ENCODE measurements around the gene EIF2AK3. TPM values are rescaled to one million over a fixed set of nuclear protein-coding genes. Genes with fewer than 3 reads are reported as not detected.
A peak's percentile ranks its signal among the peaks of the same experiment; 100 is the strongest.
"Not testable (repeated sequence)": the region's sequence is repeated elsewhere in the genome, so short reads cannot be mapped to it uniquely, and the experiment has no call there.

EIF2AK3 gene
- polyA plus RNA-seq, 6 donors from 2014 or later = 10.5 to 60.1 (median 17.9) TPM

DNA sequence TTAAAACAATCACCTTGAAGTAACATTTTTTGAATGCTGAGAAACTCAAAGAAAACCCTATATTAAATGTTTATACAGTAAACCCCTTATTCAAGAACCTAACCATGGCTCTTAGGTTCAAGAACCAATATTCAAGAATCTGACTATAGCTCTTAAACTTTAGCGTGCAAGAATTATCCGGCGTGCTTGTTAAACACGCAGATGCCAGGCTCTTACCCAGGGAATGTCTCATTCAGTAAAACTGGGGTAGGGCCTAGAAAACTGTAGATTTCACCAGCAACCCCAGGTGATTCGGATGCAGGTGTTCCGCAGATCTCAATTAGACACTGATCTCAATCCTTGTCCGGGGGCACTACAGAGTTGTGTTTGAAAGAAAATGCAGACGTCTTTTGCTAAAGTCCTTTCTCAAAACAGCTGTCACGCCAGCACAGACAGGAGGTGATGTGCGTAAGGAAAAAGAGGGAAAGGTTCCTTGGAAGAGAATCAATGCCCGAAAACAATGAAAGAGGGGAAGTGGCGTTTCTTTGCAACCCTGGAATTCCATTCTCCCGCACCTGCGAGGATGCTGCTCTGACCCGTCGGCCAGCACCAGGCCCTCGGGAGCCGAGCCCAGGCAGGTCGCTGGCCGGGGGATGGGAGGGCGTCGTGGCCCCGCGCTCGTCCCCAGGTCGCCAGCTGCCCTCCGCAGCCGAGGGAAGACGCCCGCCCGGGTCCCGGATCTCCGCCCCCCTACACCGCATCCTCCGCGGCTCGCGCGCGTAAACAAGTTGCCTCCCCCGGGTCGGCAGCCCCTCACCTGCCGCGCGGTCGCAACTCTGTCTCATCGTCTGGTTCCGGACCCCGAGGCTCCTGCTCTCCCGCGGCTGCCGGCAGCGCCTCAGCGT, 851 bp downstream of the EIF2AK3 start:
- DNase-seq (peak; percentile 68), ATAC-seq (ENCODE audit: low read depth in 2 of 2) (peak; percentile 4 to 7)
- peaks cover 2 to 17% (median 3%) of the 10 kb centered on the region in 3 donors for H3K4me1 Mint-ChIP-seq
- no peaks in the 10 kb centered on the region for H3K36me3 Mint-ChIP-seq
- H3K9me3 Mint-ChIP-seq = no peaks in the 10 kb centered on the region
- H3K27me3 Mint-ChIP-seq = no peaks in the 10 kb centered on the region
- peak overlapping the region in 4 of 8 donors; percentile 82 to 97 (median 96) for H3K4me3 Mint-ChIP-seq
- peak overlapping the region in 5 of 6 donors; percentile 95 to 100 (median 98) for H3K27ac Mint-ChIP-seq

DNA sequence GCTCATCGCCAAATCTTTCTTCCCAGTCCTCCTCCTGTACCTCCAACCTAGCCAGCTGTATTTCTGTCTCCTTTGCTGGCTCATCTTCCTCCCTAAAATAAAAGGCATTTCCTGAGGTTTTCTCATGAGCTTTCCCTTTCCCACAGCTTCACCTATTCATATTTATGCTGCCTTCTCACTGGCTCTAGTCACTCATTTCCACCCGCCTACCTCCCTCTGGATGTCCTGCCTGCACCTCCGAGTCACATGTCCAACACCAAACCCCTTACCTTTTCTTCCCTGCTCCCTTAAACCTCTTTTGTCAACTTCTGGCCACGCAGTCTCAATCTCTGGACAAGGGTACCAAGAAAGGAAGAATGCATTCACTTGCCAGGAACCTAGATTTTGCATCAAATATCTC, 2.8 kb downstream of the EIF2AK3 start:
- Mint-ChIP-seq H3K27me3 (no peaks in the 10 kb centered on the region), H3K9me3 (no peaks in the 10 kb centered on the region), H3K27ac (no peak overlapping the region), H3K4me3 (no peak overlapping the region), H3K36me3 (no peaks in the 10 kb centered on the region), H3K4me1 (peaks cover 20 to 32% (median 21%) of the 10 kb centered on the region in 3 donors)
- ATAC-seq (ENCODE audit: low read depth in 2 of 2) (no peak), DNase-seq (no peak)

DNA sequence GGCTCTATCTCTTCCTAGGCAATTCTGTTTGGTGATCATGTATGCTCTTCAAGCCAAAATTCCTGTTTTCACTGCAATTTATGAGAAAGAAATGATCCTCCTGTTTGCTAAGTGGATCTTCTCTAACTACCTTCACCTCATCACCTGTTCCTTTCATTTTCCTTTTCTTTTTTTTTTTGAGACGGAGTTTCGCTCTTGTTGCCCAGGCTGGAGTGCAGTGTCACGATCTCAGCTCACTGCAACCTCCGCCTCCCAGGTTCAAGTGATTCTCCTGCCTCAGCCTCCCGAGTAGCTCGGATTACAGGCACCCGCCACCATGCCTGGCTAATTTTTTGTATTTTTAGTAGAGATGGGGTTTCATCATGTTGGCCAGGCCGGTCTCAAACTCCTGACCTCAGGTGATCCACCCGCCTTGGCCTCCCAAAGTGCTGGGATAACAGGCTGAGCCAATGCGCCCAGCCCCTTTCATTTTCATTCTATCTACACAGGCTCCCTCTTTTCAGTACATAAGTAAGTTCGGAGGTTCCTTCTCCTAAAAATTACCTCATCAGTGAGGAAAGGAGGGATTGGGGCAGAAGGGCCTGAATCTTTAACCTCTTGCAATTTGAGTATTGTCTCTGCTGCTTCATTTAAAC, 3.3 kb downstream of the EIF2AK3 start:
- H3K9me3 Mint-ChIP-seq = not testable (repeated sequence)

DNA sequence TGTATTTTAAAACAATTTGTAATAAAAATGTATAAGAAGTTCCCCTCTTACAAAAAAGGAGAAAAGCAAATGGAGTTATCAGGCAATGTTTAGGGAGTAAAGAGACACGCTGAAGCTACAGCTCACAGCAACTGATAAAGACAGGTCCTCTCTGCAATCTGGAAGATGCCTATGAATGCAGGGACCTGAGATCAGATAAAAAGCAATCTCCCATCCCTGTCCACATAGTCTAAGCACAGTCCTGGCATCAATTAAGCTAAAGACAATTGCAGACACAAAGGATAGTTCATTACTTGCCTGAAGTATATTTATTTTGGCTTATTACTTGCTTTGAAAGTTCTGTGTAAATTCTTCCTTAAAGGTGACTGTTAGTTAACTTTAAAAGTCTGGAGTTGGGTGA, 5.0 kb downstream of the EIF2AK3 start:
- ATAC-seq (ENCODE audit: low read depth in 2 of 2) = no peak
- Mint-ChIP-seq H3K4me1 (peaks cover 40 to 41% (median 40%) of the 10 kb centered on the region in 3 donors), H3K9me3 (no peaks in the 10 kb centered on the region), H3K27me3 (no peaks in the 10 kb centered on the region), H3K4me3 (peak overlapping the region in 4 of 8 donors; percentile 23 to 68 (median 46)), H3K27ac (peak overlapping the region in 5 of 6 donors; percentile 13 to 68 (median 59)), H3K36me3 (no peaks in the 10 kb centered on the region)
- no peak for DNase-seq

More for the DNA sequence above, 3.3 kb downstream of the EIF2AK3 start:
- H3K4me3 Mint-ChIP-seq; DNase-seq; H3K36me3 Mint-ChIP-seq; H3K27ac Mint-ChIP-seq; ATAC-seq (ENCODE audit: low read depth in 2 of 2); H3K27me3 Mint-ChIP-seq: not testable (repeated sequence)
- peaks cover 25 to 32% (median 26%) of the 10 kb centered on the region in 3 donors for H3K4me1 Mint-ChIP-seq

DNA sequence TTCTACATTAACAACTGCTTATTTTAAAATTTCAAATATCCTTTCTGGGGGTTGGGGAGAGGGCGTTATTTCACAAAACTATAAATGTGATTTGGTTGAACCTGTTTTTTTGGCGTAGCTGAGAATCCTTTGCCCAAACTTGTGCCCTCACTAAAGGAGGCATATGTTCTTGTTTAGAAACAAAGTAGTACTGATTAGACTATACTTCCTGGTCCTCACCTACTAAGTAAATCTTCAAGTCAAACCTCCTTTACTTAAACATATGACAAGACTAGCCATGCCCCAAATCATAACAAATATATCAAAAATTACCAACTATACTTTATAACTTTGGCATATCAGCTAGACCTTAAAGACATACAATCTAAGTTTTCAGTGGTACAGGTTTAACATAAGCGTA, 5.8 kb downstream of the EIF2AK3 start:
- H3K27me3 Mint-ChIP-seq = no peaks in the 10 kb centered on the region
- H3K36me3 Mint-ChIP-seq = no peaks in the 10 kb centered on the region
- H3K9me3 Mint-ChIP-seq = no peaks in the 10 kb centered on the region
- peak overlapping the region in 5 of 6 donors; percentile 2 to 94 (median 55) for H3K27ac Mint-ChIP-seq
- H3K4me3 Mint-ChIP-seq = peak overlapping the region in 2 of 8 donors; percentile 26 to 29
- ATAC-seq (ENCODE audit: low read depth in 2 of 2) = no peak
- DNase-seq = no peak
- peaks cover 46 to 50% (median 46%) of the 10 kb centered on the region in 3 donors for H3K4me1 Mint-ChIP-seq

DNA sequence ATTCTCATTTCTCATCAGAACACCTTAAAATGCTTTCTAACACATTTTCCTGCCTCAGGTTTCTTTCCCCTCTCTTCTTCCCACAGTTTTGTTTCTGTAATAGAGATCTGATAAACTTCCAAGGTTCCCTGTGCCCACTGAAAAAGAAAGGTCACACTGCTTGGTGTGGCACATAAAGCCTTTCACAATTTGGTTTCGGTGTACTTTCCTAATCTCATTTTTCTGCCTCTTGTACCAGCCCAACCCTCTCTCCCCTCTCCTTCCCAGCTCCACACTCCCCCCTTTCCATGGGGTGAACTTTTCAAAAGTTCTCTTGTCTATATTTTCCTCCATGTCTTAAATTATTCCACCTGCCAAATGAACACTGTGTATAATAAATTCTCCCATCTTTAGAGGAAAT, 7.2 kb downstream of the EIF2AK3 start:
- DNase-seq (no peak), ATAC-seq (ENCODE audit: low read depth in 2 of 2) (no peak)
- H3K27ac Mint-ChIP-seq = peak overlapping the region; percentile 16 to 97 (median 69)
- H3K27me3 Mint-ChIP-seq = no peaks in the 10 kb centered on the region
- H3K4me1 Mint-ChIP-seq = peaks cover 46 to 51% (median 46%) of the 10 kb centered on the region in 3 donors
- H3K36me3 Mint-ChIP-seq = no peaks in the 10 kb centered on the region
- H3K4me3 Mint-ChIP-seq = peak overlapping the region in 6 of 8 donors; percentile 4 to 82 (median 51)
- H3K9me3 Mint-ChIP-seq = no peaks in the 10 kb centered on the region

DNA sequence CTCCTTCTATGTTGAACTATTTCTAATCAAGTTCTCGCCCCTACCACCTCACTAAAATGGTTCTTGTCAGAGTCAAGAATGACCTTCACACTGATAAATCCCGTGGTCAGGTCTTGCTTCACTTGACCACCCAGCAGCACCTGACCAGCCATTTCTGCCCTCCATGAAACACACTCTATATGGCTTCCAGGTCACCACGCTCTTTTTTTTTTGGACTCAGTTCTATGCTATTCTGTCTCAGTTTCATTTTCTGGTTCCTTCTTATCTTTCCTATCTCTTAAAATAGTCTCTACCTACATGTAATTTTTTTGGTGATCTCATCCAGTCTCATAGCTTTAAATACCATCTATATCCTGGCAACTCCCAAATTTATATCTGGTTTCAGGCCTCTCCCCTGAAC, 11.4 kb downstream of the EIF2AK3 start:
- peak; percentile 75 to 78 for ATAC-seq (ENCODE audit: low read depth in 2 of 2)
- H3K4me3 Mint-ChIP-seq = no peak overlapping the region
- peak; percentile 36 for DNase-seq

DNA sequence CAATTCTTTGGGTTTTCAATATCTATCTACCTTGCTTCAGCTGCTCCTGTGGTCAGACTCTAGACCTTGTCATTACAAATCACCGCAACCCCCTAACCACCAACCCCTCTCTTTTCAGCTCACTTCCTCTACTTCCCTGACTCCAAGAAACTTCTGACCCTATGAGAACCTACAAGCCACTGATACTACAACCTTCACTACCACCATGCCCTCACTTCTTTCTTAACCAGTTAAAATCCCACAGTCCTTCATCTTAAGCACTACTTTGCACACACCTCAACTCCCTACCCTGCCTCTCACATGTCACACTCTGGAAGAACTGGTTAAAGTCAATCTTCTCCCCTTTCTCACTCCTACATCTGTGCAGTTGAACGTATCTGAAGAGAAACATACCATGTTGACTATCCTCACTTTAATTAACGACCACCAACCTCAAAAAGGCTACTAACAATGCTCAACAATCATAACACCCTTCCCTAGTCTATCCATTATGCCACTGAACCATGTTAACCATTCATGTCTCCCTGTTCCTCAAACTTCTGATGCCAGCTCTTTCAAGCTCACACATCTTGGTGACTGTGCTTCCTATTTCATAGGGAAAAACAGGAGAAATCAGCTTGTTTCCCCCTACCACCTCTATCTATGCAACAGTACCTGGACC, 12.6 kb downstream of the EIF2AK3 start:
- H3K4me3 Mint-ChIP-seq = no peak overlapping the region
- peak; percentile 42 for DNase-seq
- H3K4me1 Mint-ChIP-seq = peaks cover 26 to 60% (median 27%) of the 10 kb centered on the region in 3 donors
- no peaks in the 10 kb centered on the region for H3K9me3 Mint-ChIP-seq
- H3K27me3 Mint-ChIP-seq = no peaks in the 10 kb centered on the region
- H3K27ac Mint-ChIP-seq = no peak overlapping the region
- peaks cover 0 to 10% of the 10 kb centered on the region in 2 donors for H3K36me3 Mint-ChIP-seq
- peak; percentile 53 for ATAC-seq (ENCODE audit: low read depth in 2 of 2)

More for the DNA sequence above, 11.4 kb downstream of the EIF2AK3 start:
- peaks cover 37 to 61% (median 38%) of the 10 kb centered on the region in 3 donors for H3K4me1 Mint-ChIP-seq
- H3K9me3 Mint-ChIP-seq = no peaks in the 10 kb centered on the region
- peaks cover 0 to 7% of the 10 kb centered on the region in 2 donors for H3K36me3 Mint-ChIP-seq
- H3K27me3 Mint-ChIP-seq = no peaks in the 10 kb centered on the region
- no peak overlapping the region for H3K27ac Mint-ChIP-seq

DNA sequence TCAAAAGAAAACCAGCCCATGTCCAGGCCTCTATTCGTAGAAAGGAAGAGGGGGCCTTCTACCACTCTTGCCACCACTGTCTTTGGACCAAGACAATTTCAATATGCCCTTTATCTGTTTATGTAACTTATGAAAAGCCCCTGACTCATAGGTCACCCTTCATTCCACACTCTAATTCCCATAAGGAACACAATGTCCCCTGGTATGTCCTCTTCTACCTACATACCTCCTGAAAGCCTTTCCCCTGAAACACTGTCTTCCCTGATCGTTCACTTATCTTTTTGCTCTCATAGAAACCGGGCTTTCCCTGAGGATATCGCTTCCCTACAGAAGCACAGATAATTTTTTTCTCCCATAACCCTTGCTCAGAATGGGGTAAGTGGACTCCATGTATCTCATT, 13.3 kb downstream of the EIF2AK3 start:
- DNase-seq (no peak), ATAC-seq (ENCODE audit: low read depth in 2 of 2) (no peak)
- peaks cover 19 to 57% (median 25%) of the 10 kb centered on the region in 3 donors for H3K4me1 Mint-ChIP-seq
- no peaks in the 10 kb centered on the region for H3K27me3 Mint-ChIP-seq
- H3K27ac Mint-ChIP-seq = no peak overlapping the region
- no peak overlapping the region for H3K4me3 Mint-ChIP-seq
- peaks cover 0 to 10% of the 10 kb centered on the region in 2 donors for H3K36me3 Mint-ChIP-seq
- no peaks in the 10 kb centered on the region for H3K9me3 Mint-ChIP-seq

DNA sequence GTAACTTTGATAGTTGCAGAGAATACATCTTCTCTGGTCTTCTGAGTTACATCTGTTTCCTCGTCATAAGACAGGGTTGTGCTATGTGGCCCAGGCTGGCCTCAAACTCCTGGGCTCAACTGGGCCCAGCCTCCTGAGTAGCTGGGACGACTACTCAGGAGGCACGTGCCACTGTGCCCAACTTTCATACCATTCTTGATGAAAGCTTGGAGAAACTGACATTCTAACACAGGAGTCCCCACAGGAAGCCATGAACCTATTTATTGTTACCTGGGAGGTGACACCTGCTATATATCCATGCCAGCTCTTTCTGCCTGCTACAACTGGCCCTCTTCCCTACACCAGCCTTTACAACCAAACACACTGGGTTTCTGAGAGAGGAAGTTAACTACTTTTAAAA, 19.1 kb downstream of the EIF2AK3 start:
- no peak for DNase-seq
- H3K9me3 Mint-ChIP-seq = peaks cover 0 to 5% (median 0%) of the 10 kb centered on the region in 7 donors

DNA sequence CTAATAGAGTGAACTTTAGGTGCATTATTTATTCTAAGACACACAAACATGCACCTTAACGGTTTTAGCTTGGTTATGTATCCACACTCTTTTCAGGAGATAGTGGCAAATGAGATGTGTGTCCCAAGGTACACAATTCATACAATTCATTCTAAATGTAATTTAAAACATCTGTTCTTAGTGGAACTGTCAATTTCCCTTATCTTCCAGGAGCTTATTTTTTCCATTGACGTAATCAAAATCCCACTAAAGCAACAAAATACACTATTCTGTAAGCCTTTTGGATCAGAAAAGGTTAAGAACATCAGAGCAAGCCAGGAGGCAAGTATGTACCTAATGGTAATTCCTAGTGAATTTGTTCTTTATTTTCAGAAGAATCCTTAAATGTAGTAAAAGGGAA, 19.8 kb downstream of the EIF2AK3 start:
- ATAC-seq (ENCODE audit: low read depth in 2 of 2) (no peak), DNase-seq (no peak)
- Mint-ChIP-seq H3K27ac (peak overlapping the region; percentile 83 to 97 (median 92)), H3K36me3 (peaks cover 15 to 20% of the 10 kb centered on the region in 2 donors), H3K9me3 (peaks cover 0 to 5% (median 0%) of the 10 kb centered on the region in 7 donors), H3K27me3 (no peaks in the 10 kb centered on the region), H3K4me1 (peaks cover 43 to 87% (median 50%) of the 10 kb centered on the region in 3 donors), H3K4me3 (peak overlapping the region in 7 of 8 donors; percentile 15 to 80 (median 72))

More for the DNA sequence above, 19.1 kb downstream of the EIF2AK3 start:
- H3K4me3 Mint-ChIP-seq = peak overlapping the region; percentile 62 to 83 (median 77)
- peak overlapping the region; percentile 83 to 97 (median 94) for H3K27ac Mint-ChIP-seq
- H3K36me3 Mint-ChIP-seq = peaks cover 12 to 23% of the 10 kb centered on the region in 2 donors
- H3K27me3 Mint-ChIP-seq = no peaks in the 10 kb centered on the region
- H3K4me1 Mint-ChIP-seq = peaks cover 37 to 82% (median 43%) of the 10 kb centered on the region in 3 donors
- peak; percentile 27 to 32 for ATAC-seq (ENCODE audit: low read depth in 2 of 2)

DNA sequence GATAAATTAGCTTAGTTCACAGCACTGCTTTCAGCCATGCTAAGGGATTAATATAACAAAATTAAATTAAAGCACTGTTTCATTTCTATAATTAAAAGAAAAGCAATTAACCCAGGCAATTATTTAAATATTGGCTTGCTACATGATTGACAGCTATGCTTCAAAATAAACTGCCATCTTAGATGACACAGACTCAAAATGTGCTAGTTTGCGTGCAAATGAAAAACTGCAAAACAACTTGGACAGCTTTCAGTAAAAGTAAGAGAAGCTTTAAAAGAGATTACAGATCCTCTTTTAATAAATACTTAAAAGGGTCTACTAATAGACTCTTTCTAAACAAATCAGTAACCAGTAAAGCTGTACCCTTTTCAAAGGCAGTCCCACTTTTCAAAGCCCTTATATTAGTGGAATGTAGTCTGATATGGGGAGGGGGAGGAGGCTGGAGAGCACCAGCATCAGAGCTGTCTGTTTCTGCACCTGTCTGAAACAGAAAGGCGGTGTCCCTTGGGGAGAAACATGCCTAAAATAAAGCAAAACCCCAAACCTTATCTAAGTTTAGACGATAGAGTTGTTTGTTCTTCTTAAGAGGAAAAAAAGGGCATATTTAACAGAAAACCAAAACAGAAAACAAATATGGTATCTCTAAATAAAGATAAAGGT, 20.8 kb downstream of the EIF2AK3 start:
- peak; percentile 62 for DNase-seq
- H3K4me3 Mint-ChIP-seq = peak overlapping the region; percentile 68 to 90 (median 83)
- H3K4me1 Mint-ChIP-seq = peaks cover 50 to 88% (median 54%) of the 10 kb centered on the region in 3 donors
- H3K27me3 Mint-ChIP-seq = no peaks in the 10 kb centered on the region
- peak overlapping the region; percentile 83 to 98 (median 96) for H3K27ac Mint-ChIP-seq
- H3K36me3 Mint-ChIP-seq = peaks cover 19 to 20% of the 10 kb centered on the region in 2 donors
- peaks cover 0 to 5% (median 0%) of the 10 kb centered on the region in 7 donors for H3K9me3 Mint-ChIP-seq
- peak; percentile 91 to 93 for ATAC-seq (ENCODE audit: low read depth in 2 of 2)

Data from naive B cell (primary cell).